GM12873 (cell line): Measurements from ENCODE around the gene PCDHGA1.
A peak's percentile ranks its signal among the peaks of the same experiment; 100 is the strongest.

Experiments used
- CTCF ChIP-seq: IDR thresholded peaks from 2 replicates; pipeline ENCODE4 v1.5.1; 2012; ENCODE audit warnings: low read depth, mild to moderate bottlenecking, moderate library complexity, low read length, control low read depth; ENCODE audit not compliant: insufficient read depth; ENCODE audit errors: missing control alignments

The PCDHGA1 gene

DNA sequence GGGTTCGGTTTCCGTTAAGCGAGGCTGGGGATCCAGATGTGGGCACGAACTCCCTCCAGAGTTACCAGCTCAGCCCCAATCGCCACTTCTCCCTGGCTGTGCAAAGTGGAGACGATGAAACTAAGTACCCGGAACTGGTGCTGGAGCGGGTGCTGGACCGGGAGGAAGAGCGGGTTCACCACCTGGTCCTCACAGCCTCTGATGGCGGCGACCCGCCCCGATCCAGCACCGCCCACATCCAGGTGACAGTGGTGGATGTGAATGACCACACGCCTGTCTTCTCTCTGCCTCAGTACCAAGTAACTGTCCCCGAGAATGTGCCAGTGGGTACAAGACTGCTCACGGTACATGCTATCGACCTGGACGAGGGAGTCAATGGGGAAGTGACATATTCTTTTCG is 53.0 kb downstream of the PCDHGA1 start:
- no peak for TF ChIP-seq CTCF

DNA sequence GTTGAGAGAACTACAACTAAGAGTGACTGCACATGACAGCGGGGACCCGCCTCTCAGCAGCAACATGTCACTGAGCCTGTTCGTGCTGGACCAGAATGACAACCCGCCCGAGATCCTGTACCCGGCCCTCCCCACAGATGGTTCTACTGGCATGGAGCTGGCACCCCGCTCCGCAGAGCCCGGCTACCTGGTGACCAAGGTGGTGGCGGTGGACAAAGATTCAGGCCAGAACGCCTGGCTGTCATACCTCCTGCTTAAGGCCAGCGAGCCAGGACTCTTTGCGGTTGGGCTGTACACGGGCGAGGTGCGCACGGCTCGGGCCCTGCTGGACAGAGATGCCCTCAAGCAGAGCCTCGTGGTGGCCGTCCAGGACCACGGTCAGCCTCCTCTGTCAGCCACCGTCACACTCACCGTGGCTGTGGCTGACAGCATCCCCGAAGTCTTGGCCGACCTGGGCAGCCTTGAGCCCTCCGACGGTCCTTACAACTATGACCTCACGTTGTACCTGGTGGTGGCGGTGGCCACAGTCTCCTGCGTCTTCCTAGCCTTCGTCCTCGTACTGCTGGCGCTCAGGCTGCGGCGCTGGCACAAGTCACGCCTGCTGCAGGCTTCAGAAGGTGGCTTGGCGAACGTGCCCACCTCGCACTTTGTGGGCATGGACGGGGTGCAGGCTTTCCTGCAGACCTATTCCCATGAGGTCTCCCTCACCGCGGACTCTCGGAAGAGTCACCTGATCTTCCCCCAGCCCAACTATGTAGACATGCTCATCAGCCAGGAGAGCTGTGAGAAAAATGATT is 54.4 kb downstream of the PCDHGA1 start:
- TF ChIP-seq CTCF: no peak

DNA sequence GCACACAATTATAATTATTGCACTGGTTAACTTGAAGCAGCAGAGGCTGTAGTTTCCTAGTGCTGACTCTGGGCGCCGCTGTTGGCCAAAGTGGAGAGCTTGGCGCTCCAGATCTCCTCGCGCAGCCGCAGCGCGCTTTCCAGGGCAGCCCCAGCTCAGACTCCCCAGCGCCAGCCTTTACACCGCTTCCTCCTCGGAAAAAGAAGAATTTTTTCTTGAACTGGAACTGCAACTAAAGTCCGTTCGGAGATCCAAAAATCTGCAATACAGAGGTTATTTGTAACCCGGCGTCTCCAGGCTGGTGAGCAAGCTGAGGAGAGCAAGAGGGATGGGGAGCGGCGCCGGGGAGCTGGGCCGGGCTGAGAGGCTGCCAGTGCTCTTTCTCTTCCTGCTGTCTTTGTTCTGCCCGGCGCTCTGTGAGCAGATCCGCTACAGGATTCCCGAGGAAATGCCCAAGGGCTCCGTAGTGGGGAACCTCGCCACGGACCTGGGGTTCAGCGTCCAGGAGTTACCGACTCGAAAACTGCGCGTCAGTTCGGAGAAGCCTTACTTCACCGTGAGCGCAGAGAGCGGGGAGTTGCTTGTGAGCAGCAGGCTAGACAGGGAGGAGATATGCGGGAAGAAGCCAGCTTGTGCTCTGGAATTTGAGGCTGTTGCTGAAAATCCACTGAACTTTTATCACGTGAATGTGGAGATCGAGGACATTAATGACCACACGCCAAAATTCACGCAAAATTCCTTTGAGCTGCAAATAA is 57.4 kb downstream of the PCDHGA1 start, which contains the start of gene PCDHGB4:
TSS of gene PCDHGB4 (plus strand) at position 142 of the 755 bp plus-strand sequence. CDS start at position 329, 187 bp downstream.
- TF ChIP-seq CTCF: peak; percentile 25

- no peak for TF ChIP-seq CTCF
Measured at GRCh38 chr5:141388661-141389060, 58.3 kb downstream of the PCDHGA1 start.

- no peak for TF ChIP-seq CTCF
Measured at GRCh38 chr5:141389153-141390042, 59.1 kb downstream of the PCDHGA1 start.

DNA sequence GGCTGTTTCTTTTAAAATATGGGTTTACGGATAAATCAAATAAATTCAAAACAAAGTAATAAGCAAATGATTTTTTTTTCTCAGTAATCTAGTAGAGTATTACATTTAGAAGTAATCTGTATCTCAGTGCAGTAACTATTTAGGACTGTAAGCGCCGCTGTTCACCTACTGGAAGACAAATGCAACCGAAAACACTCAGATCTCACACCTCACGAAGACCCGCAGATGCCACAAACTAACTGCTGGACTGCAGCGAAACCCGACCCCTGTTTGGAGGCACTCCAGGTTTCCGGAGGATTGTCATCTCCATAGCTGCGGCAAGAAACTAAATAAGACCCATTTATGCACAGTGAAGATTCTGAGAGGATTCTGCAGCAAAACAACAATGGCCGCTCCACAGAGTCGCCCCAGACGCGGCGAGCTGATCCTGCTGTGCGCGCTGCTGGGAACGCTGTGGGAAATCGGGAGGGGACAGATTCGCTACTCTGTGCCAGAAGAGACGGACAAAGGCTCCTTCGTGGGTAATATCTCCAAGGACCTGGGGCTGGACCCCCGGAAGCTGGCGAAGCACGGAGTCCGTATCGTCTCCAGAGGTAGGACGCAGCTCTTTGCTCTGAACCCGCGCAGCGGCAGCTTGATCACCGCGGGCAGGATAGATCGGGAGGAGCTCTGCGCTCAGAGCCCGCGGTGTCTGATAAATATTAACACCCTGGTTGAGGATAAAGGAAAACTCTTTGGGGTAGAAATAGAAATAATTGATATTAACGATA is 62.3 kb downstream of the PCDHGA1 start, which contains the start of gene PCDHGA8:
TSS of gene PCDHGA8 (plus strand) at position 205 of the 770 bp plus-strand sequence. CDS start at position 386, 181 bp downstream.
- peak; percentile 27 for TF ChIP-seq CTCF
